GM23338 (cell line): ENCODE data around the gene RASIP1.
"Not testable (repeated sequence)": the region's sequence is repeated elsewhere in the genome, so short reads cannot be mapped to it uniquely, and the experiment has no call there.

Experiments used
- CREB1 ChIP-seq: fragments of 250-450 bp; sonication (Bioruptor Pico); IDR thresholded peaks from 2 replicates; pipeline ENCODE4 v1.5.0; 2020; ENCODE audit warnings: low read depth, mild to moderate bottlenecking, moderate library complexity
- CTCF ChIP-seq, 2 experiments: fragments of 200-600 bp in 1 of 2; sonication (generic) in 1 of 2; conservative IDR thresholded peaks; 2 replicates each; pipeline versions ENCODE4 v1.5.1 to v1.6.1; 2016 to 2017; ENCODE audit warnings: antibody characterized with exemption in 2 of 2, low read depth in 2 of 2, mild to moderate bottlenecking in 2 of 2, moderate library complexity in 1 of 2
- EZH2 ChIP-seq: fragments of 200-600 bp; sonication (generic); IDR thresholded peaks from one replicate; pipeline ENCODE4 v1.8.0; 2017; ENCODE audit warnings: antibody characterized with exemption, mild to moderate bottlenecking, low read depth; ENCODE audit not compliant: unreplicated experiment
- EZH2phosphoT487 ChIP-seq: fragments of 200-600 bp; sonication (generic); IDR thresholded peaks from one replicate; pipeline ENCODE4 v1.8.1; 2018; ENCODE audit warnings: antibody characterized with exemption; ENCODE audit not compliant: unreplicated experiment
- POLR2AphosphoS5 ChIP-seq: IDR thresholded peaks from 2 replicates; pipeline ENCODE4 v1.6.1; 2016; ENCODE audit warnings: antibody characterized with exemption, low read depth
- REST ChIP-seq: IDR thresholded peaks from one replicate; pipeline ENCODE4 v1.6.1; 2018; ENCODE audit warnings: antibody characterized with exemption; ENCODE audit not compliant: unreplicated experiment
- ZNF114 ChIP-seq: fragments of 250-450 bp; sonication (Bioruptor Pico); IDR thresholded peaks from 2 replicates; pipeline ENCODE4 v1.5.0; 2020; ENCODE audit warnings: mild to moderate bottlenecking, moderate library complexity
- TF ChIP-seq, protein P1 (sequence below): fragments of 250-450 bp; sonication (Bioruptor Pico); IDR thresholded peaks from 2 replicates; pipeline ENCODE4 v1.5.0; 2020; ENCODE audit warnings: mild to moderate bottlenecking, moderate library complexity

- not testable (repeated sequence) for TF ChIP-seq CTCF (conservative IDR thresholded peaks at IDR 0.05; ENCODE audit: low read depth in 2 of 2); EZH2phosphoT487; ZNF114; EZH2; POLR2AphosphoS5; REST; CREB1 (CRISPR knock-in tag)
- TF ChIP-seq, protein P1, sequence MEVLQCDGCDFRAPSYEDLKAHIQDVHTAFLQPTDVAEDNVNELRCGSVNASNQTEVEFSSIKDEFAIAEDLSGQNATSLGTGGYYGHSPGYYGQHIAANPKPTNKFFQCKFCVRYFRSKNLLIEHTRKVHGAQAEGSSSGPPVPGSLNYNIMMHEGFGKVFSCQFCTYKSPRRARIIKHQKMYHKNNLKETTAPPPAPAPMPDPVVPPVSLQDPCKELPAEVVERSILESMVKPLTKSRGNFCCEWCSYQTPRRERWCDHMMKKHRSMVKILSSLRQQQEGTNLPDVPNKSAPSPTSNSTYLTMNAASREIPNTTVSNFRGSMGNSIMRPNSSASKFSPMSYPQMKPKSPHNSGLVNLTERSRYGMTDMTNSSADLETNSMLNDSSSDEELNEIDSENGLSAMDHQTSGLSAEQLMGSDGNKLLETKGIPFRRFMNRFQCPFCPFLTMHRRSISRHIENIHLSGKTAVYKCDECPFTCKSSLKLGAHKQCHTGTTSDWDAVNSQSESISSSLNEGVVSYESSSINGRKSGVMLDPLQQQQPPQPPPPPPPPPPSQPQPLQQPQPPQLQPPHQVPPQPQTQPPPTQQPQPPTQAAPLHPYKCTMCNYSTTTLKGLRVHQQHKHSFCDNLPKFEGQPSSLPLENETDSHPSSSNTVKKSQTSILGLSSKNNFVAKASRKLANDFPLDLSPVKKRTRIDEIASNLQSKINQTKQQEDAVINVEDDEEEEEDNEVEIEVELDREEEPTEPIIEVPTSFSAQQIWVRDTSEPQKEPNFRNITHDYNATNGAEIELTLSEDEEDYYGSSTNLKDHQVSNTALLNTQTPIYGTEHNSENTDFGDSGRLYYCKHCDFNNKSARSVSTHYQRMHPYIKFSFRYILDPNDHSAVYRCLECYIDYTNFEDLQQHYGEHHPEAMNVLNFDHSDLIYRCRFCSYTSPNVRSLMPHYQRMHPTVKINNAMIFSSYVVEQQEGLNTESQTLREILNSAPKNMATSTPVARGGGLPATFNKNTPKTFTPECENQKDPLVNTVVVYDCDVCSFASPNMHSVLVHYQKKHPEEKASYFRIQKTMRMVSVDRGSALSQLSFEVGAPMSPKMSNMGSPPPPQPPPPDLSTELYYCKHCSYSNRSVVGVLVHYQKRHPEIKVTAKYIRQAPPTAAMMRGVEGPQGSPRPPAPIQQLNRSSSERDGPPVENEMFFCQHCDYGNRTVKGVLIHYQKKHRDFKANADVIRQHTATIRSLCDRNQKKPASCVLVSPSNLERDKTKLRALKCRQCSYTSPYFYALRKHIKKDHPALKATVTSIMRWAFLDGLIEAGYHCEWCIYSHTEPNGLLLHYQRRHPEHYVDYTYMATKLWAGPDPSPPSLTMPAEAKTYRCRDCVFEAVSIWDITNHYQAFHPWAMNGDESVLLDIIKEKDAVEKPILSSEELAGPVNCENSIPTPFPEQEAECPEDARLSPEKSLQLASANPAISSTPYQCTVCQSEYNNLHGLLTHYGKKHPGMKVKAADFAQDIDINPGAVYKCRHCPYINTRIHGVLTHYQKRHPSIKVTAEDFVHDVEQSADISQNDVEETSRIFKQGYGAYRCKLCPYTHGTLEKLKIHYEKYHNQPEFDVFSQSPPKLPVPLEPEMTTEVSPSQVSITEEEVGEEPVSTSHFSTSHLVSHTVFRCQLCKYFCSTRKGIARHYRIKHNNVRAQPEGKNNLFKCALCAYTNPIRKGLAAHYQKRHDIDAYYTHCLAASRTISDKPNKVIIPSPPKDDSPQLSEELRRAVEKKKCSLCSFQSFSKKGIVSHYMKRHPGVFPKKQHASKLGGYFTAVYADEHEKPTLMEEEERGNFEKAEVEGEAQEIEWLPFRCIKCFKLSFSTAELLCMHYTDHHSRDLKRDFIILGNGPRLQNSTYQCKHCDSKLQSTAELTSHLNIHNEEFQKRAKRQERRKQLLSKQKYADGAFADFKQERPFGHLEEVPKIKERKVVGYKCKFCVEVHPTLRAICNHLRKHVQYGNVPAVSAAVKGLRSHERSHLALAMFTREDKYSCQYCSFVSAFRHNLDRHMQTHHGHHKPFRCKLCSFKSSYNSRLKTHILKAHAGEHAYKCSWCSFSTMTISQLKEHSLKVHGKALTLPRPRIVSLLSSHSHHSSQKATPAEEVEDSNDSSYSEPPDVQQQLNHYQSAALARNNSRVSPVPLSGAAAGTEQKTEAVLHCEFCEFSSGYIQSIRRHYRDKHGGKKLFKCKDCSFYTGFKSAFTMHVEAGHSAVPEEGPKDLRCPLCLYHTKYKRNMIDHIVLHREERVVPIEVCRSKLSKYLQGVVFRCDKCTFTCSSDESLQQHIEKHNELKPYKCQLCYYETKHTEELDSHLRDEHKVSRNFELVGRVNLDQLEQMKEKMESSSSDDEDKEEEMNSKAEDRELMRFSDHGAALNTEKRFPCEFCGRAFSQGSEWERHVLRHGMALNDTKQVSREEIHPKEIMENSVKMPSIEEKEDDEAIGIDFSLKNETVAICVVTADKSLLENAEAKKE (CRISPR knock-in tag), result not testable (repeated sequence)
Measured at GRCh38 chr19:48718106-48718505, 22.3 kb downstream of the RASIP1 start.
